ENCODE data around the gene POLE4. TPM values are rescaled to one million over a fixed set of nuclear protein-coding genes. Genes with fewer than 3 reads are reported as not detected.

POLE4 gene
- total and polyA plus RNA-seq, 9 of the 15 experiments (the other 6 are each of a cell fraction or from before 2014, with no cell fraction given): 25.7 to 73.7 (median 57.3) TPM

GRCh38 chr2:74917702-74918619 lies 40.5 kb upstream of the POLE4 start:
- POLR2A ChIA-PET: interaction anchor here (0.6 to 1.0 kb wide), 3 partner anchors 16 to 210 kb away, joined by 3 to 5 read pairs (median 3); no protein-coding TSS in a partner anchor
- WGBS (ENCODE audit: insufficient coverage, low coverage, missing lambda C conversion rate): 13% methylated on average over 20 of the region's 20 CpGs
- H3K4me1 ChIP-seq (replicated peaks in 1 of 2; ENCODE audit: control insufficient read depth in 2 of 2, insufficient read depth in 2 of 2, low read length in 2 of 2): peaks cover 4 to 6% of the 10 kb centered on the region in 2 experiments; a peak in 2 of 5 replicates
- H2AFZ ChIP-seq (ENCODE audit: low read depth, low read length): no peak overlapping the region
- no peak overlapping the region for H3K9ac ChIP-seq (ENCODE audit: insufficient read depth in 1 of 2, low read depth in 2 of 2, low read length in 2 of 2)
- no peak for FAIRE-seq
- H3K9me3 ChIP-seq (replicated peaks; ENCODE audit: control insufficient read depth, insufficient read depth, low read depth, low read length): no peaks in the 10 kb centered on the region
- ATAC-seq: no peak
- no peak overlapping the region for H3K4me3 ChIP-seq
- in situ Hi-C loops (cut with MboI): loop anchor here (5.0 to 10.0 kb wide), 4 partner anchors 139 to 697 kb away; no protein-coding TSS in a partner anchor
- no peak overlapping the region for H3K4me2 ChIP-seq (ENCODE audit: insufficient read depth, low read length)
- no TSS peak for BruUV-seq (replicated peaks)
- H4K20me1 ChIP-seq (replicated peaks; ENCODE audit: control insufficient read depth, insufficient read depth, low read length): no peaks in the 10 kb centered on the region
- no peak overlapping the region for H3K27ac ChIP-seq (ENCODE audit: extremely low read depth, low read depth, low read length)
- peaks cover 6% of the 10 kb centered on the region for H3K9me1 ChIP-seq (ENCODE audit: control insufficient read depth, insufficient read depth, low read length)
- no peak for DNase-seq (ENCODE audit: extremely low read depth in 1 of 4, low spot score in 3 of 4)
- peaks cover 3 to 41% of the 10 kb centered on the region in 2 experiments; a peak in 4 of 5 replicates for H3K27me3 ChIP-seq (ENCODE audit: control insufficient read depth in 2 of 2, insufficient read depth in 2 of 2, low read length in 2 of 2)
- intact Hi-C loops (cut with micrococcal nuclease): loop anchor here (5.0 kb wide), 1 partner anchor 689 kb away; no protein-coding TSS in a partner anchor
- no peaks in the 10 kb centered on the region for H3K79me2 ChIP-seq (ENCODE audit: control insufficient read depth, insufficient read depth, low read length)
- CTCF ChIA-PET (ENCODE audit: low intra/inter-chr PET ratio): no interaction called here
- no peaks in the 10 kb centered on the region for H3K36me3 ChIP-seq (ENCODE audit: control insufficient read depth, insufficient read depth, low read length)
- TF ChIP-seq, protein P1, sequence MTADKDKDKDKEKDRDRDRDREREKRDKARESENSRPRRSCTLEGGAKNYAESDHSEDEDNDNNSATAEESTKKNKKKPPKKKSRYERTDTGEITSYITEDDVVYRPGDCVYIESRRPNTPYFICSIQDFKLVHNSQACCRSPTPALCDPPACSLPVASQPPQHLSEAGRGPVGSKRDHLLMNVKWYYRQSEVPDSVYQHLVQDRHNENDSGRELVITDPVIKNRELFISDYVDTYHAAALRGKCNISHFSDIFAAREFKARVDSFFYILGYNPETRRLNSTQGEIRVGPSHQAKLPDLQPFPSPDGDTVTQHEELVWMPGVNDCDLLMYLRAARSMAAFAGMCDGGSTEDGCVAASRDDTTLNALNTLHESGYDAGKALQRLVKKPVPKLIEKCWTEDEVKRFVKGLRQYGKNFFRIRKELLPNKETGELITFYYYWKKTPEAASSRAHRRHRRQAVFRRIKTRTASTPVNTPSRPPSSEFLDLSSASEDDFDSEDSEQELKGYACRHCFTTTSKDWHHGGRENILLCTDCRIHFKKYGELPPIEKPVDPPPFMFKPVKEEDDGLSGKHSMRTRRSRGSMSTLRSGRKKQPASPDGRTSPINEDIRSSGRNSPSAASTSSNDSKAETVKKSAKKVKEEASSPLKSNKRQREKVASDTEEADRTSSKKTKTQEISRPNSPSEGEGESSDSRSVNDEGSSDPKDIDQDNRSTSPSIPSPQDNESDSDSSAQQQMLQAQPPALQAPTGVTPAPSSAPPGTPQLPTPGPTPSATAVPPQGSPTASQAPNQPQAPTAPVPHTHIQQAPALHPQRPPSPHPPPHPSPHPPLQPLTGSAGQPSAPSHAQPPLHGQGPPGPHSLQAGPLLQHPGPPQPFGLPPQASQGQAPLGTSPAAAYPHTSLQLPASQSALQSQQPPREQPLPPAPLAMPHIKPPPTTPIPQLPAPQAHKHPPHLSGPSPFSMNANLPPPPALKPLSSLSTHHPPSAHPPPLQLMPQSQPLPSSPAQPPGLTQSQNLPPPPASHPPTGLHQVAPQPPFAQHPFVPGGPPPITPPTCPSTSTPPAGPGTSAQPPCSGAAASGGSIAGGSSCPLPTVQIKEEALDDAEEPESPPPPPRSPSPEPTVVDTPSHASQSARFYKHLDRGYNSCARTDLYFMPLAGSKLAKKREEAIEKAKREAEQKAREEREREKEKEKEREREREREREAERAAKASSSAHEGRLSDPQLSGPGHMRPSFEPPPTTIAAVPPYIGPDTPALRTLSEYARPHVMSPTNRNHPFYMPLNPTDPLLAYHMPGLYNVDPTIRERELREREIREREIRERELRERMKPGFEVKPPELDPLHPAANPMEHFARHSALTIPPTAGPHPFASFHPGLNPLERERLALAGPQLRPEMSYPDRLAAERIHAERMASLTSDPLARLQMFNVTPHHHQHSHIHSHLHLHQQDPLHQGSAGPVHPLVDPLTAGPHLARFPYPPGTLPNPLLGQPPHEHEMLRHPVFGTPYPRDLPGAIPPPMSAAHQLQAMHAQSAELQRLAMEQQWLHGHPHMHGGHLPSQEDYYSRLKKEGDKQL (CRISPR knock-in tag; IDR thresholded peaks at IDR 0.05; ENCODE audit: borderline replicate concordance): no peak
- TF ChIP-seq, protein P2, sequence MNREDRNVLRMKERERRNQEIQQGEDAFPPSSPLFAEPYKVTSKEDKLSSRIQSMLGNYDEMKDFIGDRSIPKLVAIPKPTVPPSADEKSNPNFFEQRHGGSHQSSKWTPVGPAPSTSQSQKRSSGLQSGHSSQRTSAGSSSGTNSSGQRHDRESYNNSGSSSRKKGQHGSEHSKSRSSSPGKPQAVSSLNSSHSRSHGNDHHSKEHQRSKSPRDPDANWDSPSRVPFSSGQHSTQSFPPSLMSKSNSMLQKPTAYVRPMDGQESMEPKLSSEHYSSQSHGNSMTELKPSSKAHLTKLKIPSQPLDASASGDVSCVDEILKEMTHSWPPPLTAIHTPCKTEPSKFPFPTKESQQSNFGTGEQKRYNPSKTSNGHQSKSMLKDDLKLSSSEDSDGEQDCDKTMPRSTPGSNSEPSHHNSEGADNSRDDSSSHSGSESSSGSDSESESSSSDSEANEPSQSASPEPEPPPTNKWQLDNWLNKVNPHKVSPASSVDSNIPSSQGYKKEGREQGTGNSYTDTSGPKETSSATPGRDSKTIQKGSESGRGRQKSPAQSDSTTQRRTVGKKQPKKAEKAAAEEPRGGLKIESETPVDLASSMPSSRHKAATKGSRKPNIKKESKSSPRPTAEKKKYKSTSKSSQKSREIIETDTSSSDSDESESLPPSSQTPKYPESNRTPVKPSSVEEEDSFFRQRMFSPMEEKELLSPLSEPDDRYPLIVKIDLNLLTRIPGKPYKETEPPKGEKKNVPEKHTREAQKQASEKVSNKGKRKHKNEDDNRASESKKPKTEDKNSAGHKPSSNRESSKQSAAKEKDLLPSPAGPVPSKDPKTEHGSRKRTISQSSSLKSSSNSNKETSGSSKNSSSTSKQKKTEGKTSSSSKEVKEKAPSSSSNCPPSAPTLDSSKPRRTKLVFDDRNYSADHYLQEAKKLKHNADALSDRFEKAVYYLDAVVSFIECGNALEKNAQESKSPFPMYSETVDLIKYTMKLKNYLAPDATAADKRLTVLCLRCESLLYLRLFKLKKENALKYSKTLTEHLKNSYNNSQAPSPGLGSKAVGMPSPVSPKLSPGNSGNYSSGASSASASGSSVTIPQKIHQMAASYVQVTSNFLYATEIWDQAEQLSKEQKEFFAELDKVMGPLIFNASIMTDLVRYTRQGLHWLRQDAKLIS (CRISPR knock-in tag; IDR thresholded peaks at IDR 0.05): no peak
- TF ChIP-seq BRCA1 (IDR thresholded peaks at IDR 0.05): no peak
- no peak for TF ChIP-seq BRCA1 (CRISPR knock-in tag; IDR thresholded peaks at IDR 0.05)
- no peak for TF ChIP-seq HDAC3 (IDR thresholded peaks at IDR 0.05; ENCODE audit: borderline replicate concordance, partially characterized antibody)

All from K562 (cell line).